Endothelial cell (in vitro differentiated cells): ENCODE measurements around the gene AUNIP. TPM values are rescaled to one million over a fixed set of nuclear protein-coding genes. Genes with fewer than 3 reads are reported as not detected.
A peak's percentile ranks its signal among the peaks of the same experiment; 100 is the strongest.

Experiments used
- DNase-seq: peaks from one replicate; pipeline ENCODE4 v3.0.0; 2021; ENCODE audit warnings: low spot score
- H3K27ac Mint-ChIP-seq: one replicate; pipeline ENCODE4 v1.8.0; 2021; ENCODE audit warnings: mixed read lengths, inconsistent platforms; ENCODE audit not compliant: unreplicated experiment
- H3K27me3 Mint-ChIP-seq: one replicate; pipeline ENCODE4 v1.8.0; 2021; ENCODE audit warnings: mild to moderate bottlenecking, moderate library complexity, mixed read lengths, inconsistent platforms; ENCODE audit not compliant: unreplicated experiment
- H3K36me3 Mint-ChIP-seq: one replicate; pipeline ENCODE4 v1.8.0; 2021; ENCODE audit warnings: mild to moderate bottlenecking, low read depth, mixed read lengths, inconsistent platforms; ENCODE audit not compliant: unreplicated experiment
- H3K4me1 Mint-ChIP-seq: one replicate; pipeline ENCODE4 v1.8.0; 2021; ENCODE audit warnings: mild to moderate bottlenecking, mixed read lengths, inconsistent platforms; ENCODE audit not compliant: unreplicated experiment
- H3K4me3 Mint-ChIP-seq: one replicate; pipeline ENCODE4 v1.8.0; 2021; ENCODE audit warnings: mild to moderate bottlenecking, mixed read lengths, inconsistent platforms; ENCODE audit not compliant: unreplicated experiment
- H3K9me3 Mint-ChIP-seq: one replicate; pipeline ENCODE4 v1.8.0; 2021; ENCODE audit warnings: mixed read lengths, inconsistent platforms; ENCODE audit not compliant: unreplicated experiment
- total RNA-seq: library from RNA; stranded (reverse); fragmentation: NEBNext Ultra II Directional; extraction: Animal tissue kit (Norgen Biotek cat#: 25700); gene quantifications from one replicate; pipeline ENCODE4 v1.2.1, GENCODE V29; 2021; ENCODE audit not compliant: unreplicated experiment
- TF ChIP-seq, protein P1 (sequence below): fragments of 200-600 bp; sonication (generic); IDR thresholded peaks from one replicate; pipeline ENCODE4 v1.5.0; 2021; ENCODE audit warnings: antibody characterized with exemption; ENCODE audit not compliant: unreplicated experiment

AUNIP gene
- total RNA-seq, 1 donor from 2014 or later, result 3.3 TPM

DNA sequence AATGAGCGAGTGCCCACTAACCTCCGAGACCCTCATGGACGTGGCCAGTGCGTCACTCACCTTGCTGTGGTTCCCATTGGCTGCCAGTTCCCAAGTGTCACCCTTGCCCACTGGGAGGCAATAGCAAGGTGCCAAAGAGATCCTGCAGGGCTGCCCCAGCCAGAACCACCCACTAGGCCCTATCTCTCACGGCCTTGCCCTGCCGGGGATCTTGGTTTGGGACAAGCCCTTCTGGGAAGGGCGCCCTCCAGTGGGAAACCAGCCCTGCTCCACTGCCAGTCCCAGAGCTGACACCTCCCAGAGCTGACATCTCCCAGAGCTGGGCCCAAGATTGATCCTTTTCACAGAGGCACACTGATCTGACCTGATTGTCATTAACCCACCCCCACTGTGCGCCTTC is 61.3 kb downstream of the AUNIP start:
- Mint-ChIP-seq H3K27ac (peak overlapping the region; percentile 36), H3K4me1 (peaks cover 46% of the 10 kb centered on the region), H3K27me3 (peaks cover 7% of the 10 kb centered on the region), H3K4me3 (peak overlapping the region; percentile 65), H3K36me3 (peaks cover 11% of the 10 kb centered on the region), H3K9me3 (no peaks in the 10 kb centered on the region)
- peak; percentile 68 for DNase-seq
- TF ChIP-seq, protein P1, sequence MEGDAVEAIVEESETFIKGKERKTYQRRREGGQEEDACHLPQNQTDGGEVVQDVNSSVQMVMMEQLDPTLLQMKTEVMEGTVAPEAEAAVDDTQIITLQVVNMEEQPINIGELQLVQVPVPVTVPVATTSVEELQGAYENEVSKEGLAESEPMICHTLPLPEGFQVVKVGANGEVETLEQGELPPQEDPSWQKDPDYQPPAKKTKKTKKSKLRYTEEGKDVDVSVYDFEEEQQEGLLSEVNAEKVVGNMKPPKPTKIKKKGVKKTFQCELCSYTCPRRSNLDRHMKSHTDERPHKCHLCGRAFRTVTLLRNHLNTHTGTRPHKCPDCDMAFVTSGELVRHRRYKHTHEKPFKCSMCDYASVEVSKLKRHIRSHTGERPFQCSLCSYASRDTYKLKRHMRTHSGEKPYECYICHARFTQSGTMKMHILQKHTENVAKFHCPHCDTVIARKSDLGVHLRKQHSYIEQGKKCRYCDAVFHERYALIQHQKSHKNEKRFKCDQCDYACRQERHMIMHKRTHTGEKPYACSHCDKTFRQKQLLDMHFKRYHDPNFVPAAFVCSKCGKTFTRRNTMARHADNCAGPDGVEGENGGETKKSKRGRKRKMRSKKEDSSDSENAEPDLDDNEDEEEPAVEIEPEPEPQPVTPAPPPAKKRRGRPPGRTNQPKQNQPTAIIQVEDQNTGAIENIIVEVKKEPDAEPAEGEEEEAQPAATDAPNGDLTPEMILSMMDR, result peak; percentile 43

DNA sequence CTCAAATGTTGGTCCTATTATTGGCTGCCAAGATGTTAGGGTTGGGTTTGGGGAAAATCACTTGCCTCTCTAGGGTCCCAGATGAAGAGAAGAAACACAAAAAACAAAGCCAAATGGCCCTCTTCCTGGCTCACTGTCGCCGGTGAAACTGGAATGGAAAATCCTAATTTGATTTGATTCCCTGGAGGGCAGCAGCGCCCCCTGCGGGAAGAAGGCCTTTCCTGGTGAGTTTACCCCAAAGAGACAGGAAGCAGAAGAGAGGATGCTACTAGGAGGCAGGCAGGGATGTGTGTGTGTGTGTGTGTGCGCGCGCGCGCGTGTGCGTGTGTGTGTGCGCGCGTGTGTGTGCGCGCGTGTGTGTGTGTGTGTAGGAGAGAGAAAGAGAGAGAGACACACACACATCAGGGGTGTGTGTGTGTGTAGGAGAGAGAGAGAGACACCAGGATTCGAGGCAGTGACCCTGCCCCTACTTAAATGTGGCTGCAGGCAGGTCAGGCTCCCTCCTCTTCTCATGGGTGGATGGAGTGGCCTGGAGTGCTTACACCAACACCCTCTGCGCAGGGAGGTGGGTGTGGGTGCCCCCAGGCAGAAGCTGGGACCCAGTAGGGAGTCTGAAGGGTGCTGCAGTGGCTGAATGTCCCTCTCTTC is 62.3 kb downstream of the AUNIP start:
- Mint-ChIP-seq H3K9me3 (no peaks in the 10 kb centered on the region), H3K4me1 (peaks cover 38% of the 10 kb centered on the region), H3K27ac (peak overlapping the region; percentile 58), H3K36me3 (peaks cover 11% of the 10 kb centered on the region), H3K27me3 (peaks cover 7% of the 10 kb centered on the region), H3K4me3 (peak overlapping the region; percentile 49)
- DNase-seq, result peak; percentile 93
- TF ChIP-seq, protein P1, result peak; percentile 76

DNA sequence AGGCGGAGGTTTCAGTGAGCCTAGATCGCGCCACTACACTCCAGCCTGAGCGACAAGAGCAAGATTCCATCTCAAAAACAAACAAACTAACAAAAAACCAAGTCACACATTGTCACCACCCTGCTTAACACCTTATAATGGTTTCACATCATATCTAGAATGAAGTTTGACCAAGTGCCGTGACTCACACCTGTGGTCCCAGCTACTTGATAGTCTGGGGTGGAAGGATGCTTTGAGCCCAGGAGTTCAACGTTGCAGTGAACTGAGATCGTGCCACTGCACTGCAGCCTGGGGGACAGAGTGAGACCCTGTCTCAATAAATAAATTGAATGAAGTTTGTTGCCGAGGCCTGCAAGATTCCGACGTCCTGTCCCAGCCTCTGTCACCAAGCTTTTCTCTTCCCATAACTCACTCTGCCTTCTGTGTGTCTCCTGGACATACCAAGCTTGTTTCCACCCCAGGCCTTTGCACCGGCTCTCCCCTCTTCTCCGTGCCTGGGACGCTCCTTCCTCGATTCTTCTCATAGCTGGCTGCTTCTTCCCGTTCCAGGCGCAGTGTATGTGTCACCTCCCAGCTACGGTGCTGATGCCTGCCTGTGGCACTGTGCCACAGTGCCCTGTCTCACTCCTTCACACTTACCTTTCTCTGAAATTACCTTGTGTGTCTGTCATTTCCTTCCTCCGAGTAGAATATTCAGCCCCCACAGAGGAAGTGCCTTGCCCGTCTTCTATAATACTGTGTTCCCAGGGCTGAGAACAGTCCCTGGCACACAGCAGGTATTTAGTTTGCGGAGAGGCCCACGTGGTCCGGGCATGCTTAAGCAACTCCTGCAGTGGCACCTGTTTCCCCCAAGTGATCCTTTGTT is 63.1 kb downstream of the AUNIP start:
- Mint-ChIP-seq H3K4me3 (no peak overlapping the region), H3K36me3 (peaks cover 11% of the 10 kb centered on the region), H3K27me3 (peaks cover 7% of the 10 kb centered on the region), H3K4me1 (peaks cover 37% of the 10 kb centered on the region), H3K27ac (peak overlapping the region; percentile 58), H3K9me3 (no peaks in the 10 kb centered on the region)
- TF ChIP-seq, protein P1, result no peak
- DNase-seq, result no peak

DNA sequence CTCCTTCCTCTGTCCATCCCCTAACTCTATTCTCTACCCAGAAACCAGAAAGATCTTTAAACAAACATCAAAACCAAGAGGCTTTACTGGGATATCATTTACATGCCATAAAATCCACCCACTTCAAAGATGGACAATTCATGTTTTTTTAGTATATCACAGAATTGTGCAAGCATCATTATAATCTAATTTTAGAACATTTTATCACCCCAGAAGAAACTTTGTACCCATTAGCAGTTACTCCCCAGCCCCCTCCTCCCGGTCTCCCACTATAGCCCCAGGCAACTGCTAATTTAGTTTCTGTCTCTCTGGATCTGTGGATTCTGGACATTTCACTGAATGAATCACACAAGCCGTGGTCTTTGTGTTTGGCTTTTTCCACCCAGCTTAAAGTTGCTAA is 64.0 kb downstream of the AUNIP start:
- DNase-seq, result no peak
- Mint-ChIP-seq H3K27me3 (peaks cover 11% of the 10 kb centered on the region), H3K36me3 (peaks cover 17% of the 10 kb centered on the region), H3K4me1 (peaks cover 30% of the 10 kb centered on the region), H3K9me3 (no peaks in the 10 kb centered on the region), H3K27ac (no peak overlapping the region), H3K4me3 (no peak overlapping the region)
- TF ChIP-seq, protein P1, result no peak

DNA sequence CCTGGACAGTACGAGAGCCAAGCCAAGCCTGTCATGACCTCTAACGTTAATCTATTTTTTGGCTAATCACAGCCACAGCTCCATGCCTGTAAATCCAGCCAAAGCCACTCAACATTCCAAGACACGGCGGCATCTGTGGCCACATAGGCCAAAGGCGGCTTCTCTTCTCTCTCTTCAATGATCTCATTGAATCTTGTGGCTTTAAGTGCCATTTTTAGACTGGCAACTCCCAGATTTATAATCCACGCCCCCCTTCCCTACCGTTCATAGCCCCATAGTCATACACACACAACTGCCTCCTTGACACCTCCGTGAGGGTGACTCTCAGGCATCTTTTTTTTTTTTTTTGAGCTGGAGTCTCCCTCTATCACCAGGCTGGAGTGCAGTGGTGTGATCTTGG is 64.9 kb downstream of the AUNIP start:
- no peaks in the 10 kb centered on the region for H3K9me3 Mint-ChIP-seq
- no peak overlapping the region for H3K4me3 Mint-ChIP-seq
- peaks cover 26% of the 10 kb centered on the region for H3K4me1 Mint-ChIP-seq
- no peak for DNase-seq
- H3K27ac Mint-ChIP-seq, result no peak overlapping the region
- peaks cover 24% of the 10 kb centered on the region for H3K36me3 Mint-ChIP-seq
- peaks cover 12% of the 10 kb centered on the region for H3K27me3 Mint-ChIP-seq
- TF ChIP-seq, protein P1, result no peak
